OCI-LY3 (cell line): Measurements from ENCODE around the gene IL1B.

ENCODE experiments used
- EZH2phosphoT487 ChIP-seq: fragments of 200-600 bp; shearing (Covaris generic); IDR thresholded peaks from 2 replicates; pipeline ENCODE4 v1.6.1; 2018; ENCODE audit warnings: antibody characterized with exemption, mixed run types, low read depth
- TF ChIP-seq, protein P1 (sequence below): fragments of 200-600, 300-600 bp; sonication (generic); IDR thresholded peaks from 2 replicates; pipeline ENCODE4 v1.5.1; 2014; ENCODE audit warnings: antibody characterized with exemption, low read length, low read depth

DNA sequence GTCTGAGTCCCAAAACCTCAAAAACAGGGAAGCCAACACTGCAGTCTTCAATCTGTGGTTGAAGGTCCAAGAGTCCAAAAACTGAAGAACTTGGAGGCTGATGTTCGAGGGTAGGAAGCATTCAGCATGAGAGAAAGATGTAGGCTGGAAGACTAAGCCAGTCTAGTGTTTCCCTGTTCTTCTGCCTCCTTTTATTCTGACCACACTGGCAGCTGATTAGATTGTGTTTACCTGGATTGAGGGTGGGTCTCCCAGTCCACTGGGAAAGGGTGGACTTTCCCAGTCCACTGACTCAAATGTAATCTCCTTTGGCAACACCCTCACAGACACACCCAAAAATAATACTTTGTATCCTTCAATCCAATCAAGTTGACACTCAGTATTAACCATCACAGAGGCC lies 27.5 kb upstream of the IL1B start:
- TF ChIP-seq, protein P1, sequence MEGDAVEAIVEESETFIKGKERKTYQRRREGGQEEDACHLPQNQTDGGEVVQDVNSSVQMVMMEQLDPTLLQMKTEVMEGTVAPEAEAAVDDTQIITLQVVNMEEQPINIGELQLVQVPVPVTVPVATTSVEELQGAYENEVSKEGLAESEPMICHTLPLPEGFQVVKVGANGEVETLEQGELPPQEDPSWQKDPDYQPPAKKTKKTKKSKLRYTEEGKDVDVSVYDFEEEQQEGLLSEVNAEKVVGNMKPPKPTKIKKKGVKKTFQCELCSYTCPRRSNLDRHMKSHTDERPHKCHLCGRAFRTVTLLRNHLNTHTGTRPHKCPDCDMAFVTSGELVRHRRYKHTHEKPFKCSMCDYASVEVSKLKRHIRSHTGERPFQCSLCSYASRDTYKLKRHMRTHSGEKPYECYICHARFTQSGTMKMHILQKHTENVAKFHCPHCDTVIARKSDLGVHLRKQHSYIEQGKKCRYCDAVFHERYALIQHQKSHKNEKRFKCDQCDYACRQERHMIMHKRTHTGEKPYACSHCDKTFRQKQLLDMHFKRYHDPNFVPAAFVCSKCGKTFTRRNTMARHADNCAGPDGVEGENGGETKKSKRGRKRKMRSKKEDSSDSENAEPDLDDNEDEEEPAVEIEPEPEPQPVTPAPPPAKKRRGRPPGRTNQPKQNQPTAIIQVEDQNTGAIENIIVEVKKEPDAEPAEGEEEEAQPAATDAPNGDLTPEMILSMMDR = no peak
- no peak for TF ChIP-seq EZH2phosphoT487
